ENCODE data around the gene ENPP1.
"Not testable (repeated sequence)": the region's sequence is repeated elsewhere in the genome, so short reads cannot be mapped to it uniquely, and the experiment has no call there.

ENPP1 gene

GRCh38 chr6:131885237-131885636, 77.4 kb downstream of the ENPP1 start:
- DNase-seq: no peak

GRCh38 chr6:131886517-131886916, 78.7 kb downstream of the ENPP1 start:
- DNase-seq: no peak

GRCh38 chr6:131890091-131890490, 82.3 kb downstream of the ENPP1 start:
- DNase-seq: no peak

DNA sequence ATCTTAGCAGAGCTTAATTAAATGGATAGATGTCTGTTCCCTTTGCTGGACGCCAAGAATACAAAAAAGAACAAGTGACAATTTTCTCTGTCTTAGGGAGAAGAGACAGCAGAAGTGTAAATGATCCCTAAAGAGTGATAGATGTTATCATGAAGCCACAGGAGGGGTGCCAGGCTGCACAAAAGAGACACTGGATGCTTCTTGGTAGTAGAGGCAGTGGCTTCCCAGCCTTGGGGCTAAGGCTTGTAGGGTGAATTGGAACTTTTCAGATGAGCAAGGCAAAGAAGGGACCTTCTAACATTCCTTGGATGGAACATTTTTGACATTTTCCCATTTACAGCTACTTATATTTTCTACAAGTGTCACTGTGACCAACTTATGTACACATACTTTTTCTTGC, 85.4 kb downstream of the ENPP1 start:
- DNase-seq: no peak

- no peak for DNase-seq
Observed at GRCh38 chr6:131894493-131895424, 86.9 kb downstream of the ENPP1 start.

GRCh38 chr6:131897050-131897435, 89.2 kb downstream of the ENPP1 start:
- no peak for DNase-seq

GRCh38 chr6:131897621-131898020, 89.8 kb downstream of the ENPP1 start:
- DNase-seq: no peak

GRCh38 chr6:131898718-131899117, 90.9 kb downstream of the ENPP1 start:
- DNase-seq: no peak

DNA sequence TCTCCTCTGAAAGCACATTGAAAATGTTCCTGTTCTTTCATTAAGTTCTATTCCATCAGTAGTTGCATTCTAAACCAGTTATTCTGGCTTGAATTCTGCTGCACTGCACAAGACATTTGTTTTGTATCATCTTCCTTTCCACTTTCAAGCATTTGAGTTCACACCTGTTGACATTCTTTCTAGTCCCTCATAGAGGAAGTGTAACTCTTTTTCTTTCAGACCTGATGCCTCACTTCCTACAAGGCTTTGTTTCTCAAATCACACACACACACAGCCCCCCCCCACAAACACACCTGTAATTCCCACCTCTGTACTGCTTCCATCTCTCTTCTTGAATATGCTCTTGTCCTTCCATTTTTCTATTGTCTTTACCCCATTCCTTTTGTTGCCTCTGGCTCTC, 92.4 kb downstream of the ENPP1 start:
- no peak for DNase-seq

DNA sequence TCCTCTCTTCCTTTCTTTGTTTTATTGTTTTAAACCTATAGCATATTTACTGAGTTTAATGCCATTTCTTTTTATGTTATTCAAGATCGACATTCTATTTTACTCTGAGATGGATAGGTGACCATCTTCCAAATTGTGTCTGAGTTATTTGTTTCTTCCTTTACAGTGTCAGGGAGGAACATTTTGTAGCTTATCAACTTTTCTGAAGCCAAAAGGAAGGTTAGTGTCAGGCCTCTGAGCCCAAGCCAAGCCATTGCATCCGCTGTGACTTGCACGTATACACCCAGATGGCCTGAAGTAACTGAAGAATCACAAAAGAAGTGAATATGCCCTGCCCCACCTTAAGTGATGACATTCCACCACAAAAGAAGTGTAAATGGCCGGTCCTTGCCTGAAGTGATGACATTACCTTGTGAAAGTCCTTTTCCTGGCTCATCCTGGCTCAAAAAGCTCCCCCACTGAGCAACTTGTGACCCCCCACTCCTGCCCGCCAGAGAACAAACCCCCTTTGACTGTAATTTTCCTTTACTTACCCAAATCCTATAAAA, 93.6 kb downstream of the ENPP1 start:
- not testable (repeated sequence) for DNase-seq

DNA sequence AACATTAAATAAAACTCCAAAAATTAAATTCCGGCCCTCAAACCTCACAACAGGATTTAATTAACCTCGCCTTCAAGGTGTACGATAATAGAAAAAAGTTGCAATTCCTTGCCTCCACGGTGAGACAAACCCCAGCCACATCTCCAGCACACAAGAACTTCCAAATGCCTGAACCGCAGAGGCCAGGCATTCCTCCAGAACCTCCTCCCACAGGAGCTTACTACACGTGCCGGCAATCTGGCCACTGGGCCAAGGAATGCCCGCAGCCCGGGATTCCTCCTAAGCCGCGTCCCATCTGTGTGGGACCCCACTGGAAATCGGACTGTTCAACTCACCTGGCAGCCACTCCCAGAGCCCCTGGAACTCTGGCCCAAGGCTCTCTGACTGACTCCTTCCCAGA, 95.9 kb downstream of the ENPP1 start:
- DNase-seq: not testable (repeated sequence)

GRCh38 chr6:131908787-131909186, 101.0 kb downstream of the ENPP1 start:
- DNase-seq: not testable (repeated sequence)

DNA sequence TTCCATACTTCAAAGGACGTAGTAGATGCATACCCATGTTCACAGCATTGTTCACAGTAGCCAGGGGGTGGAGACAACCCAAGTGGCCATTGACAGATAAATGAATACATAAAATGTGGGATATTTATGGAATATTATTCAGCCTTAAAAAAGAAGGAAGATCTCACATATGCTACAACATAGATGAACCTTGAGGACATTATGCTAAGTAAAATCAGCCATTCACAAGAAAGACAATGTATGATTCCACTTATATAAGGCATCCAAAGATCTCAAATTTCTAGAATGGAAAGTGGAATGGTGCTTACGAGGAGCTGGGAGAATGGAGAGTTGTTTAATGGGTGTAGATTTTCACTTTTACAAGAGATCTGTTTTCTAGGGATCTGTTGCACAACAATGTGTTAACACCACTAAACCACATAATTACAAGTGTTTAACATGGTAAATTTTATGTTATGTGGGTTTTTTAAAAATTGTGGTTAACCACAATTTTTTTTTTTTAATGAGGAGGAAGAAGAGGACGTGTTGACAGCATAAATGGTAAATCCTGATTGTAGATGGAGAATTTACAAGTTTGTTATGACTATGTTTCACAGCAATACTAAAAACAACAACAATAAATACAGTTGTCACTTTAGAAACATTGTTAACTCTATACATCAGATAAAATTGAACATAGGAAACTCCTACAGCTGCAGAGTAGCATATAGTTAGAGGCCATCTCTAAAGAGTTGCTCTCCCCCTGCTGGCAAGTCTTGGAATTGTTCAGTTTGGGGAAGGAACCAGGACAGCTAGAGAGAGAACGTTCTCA, 101.8 kb downstream of the ENPP1 start:
- DNase-seq: peak; percentile 76

DNA sequence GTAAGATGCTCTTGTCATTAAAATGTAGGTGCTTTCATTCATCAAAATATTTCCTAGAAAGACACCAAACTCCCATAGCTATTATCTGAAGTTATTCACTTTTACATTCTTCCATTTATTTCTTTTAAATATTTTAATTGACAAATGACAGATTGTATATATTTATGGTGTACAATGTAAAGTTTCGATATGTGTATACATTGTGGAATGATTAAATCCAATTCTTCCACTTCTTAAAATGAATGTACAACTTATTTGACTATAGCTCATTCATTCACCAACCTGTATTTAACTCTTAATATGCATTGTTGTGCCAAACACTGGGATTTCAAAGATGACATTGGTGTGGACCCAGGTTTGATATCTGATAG, 102.4 kb downstream of the ENPP1 start:
- DNase-seq: no peak

GRCh38 chr6:131910956-131911355, 103.1 kb downstream of the ENPP1 start:
- no peak for DNase-seq

DNA sequence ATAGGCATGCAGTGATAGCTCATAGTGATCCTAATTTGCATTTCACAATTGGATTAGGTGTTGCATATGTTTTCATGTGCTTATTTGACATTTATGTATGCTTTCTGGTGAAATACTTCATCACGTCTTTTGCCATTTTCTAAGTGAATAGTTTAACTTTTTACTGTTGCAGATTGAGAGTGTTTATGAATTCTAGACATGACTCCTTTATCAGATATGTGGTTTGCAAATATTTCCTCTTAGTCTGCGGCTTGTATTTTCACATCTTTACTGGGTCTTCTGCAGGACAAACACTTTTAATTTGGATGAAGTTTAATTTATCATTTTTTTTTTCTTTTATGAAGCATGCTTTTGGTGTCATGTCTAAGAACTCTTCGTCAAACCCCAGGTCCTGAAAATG, 104.1 kb downstream of the ENPP1 start:
- no peak for DNase-seq

- no peak for DNase-seq
Observed at GRCh38 chr6:131914234-131914633, 106.4 kb downstream of the ENPP1 start.

DNA sequence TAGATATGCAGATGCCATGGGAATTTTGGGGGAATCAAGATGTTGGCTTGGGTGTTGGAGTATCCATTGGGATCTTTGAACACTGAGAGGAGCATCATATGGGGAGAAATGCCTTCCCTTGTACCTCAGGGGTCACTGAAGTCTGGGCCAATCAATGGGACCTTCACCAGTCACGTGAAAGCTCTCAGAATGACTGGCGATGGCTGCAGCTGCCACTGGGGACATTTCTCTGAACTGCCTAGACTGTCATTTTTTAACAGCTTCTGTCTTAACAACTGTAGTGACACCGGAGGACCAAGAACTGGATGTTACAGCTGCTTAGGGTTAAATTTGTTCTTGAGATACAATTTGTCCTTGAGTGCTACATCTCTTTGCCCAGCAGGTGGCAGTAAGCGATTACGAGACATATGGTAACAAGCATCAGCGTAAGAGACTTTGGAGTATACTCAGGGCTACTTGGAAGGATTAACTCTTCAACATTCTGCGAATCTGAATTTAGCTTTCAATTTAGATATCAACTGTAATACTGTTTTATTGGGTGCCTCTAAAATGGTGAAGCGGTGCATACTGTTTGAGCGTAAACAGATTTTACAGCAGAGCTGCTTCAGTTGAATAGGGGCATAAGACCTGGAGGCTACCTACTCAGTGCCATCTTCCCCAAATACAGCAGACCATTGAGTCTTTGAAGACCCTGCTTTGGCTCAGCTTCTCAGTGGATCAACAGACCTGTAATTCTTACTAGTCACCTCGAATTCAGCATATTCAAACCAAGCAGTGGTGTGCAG, 107.3 kb downstream of the ENPP1 start:
- DNase-seq: peak; percentile 50

GRCh38 chr6:131916091-131916796, 108.4 kb downstream of the ENPP1 start:
- not testable (repeated sequence) for DNase-seq

DNA sequence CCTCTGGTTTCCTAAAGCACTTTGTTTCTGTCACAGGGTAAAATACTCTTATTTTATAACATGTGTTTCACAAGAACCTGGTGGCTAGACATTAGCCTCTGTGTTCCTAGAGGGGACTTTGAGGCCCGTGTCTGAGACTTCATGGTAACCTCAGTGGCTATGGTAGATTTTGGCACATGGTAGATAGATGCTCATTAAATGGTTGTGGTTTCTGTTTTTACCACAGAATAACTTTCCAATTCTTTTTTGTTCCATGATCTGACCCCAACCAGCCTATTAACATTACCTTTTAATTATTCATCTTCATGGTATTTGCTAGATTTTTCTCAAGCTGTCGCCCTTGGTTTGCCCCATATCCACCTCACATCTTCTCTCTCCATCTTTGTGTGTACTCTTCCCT, 109.0 kb downstream of the ENPP1 start:
- DNase-seq: no peak

- no peak for DNase-seq
Observed at GRCh38 chr6:131917318-131917717, 109.5 kb downstream of the ENPP1 start.

All from NCI-H345 (cell line).